DMS79 treated with DMSO at 0.1 percent for 48 hours (cell line): ENCODE data around the gene ITGB2.

Experiments used
- DNase-seq: peaks from one replicate; lab custom pipeline; 2025; lab: John Stamatoyannopoulos, UW

Gene ITGB2

GRCh38 chr21:44867999-44868700 is 52.5 kb downstream of the ITGB2 start:
- no peak for DNase-seq

- no peak for DNase-seq
Measured at GRCh38 chr21:44867464-44867863, 53.2 kb downstream of the ITGB2 start.

- no peak for DNase-seq
Measured at GRCh38 chr21:44866780-44867179, 53.9 kb downstream of the ITGB2 start.

GRCh38 chr21:44865561-44866280 is 55.0 kb downstream of the ITGB2 start:
- no peak for DNase-seq

- DNase-seq = no peak
Measured at GRCh38 chr21:44862869-44863685, 57.6 kb downstream of the ITGB2 start.

- DNase-seq = no peak
Measured at GRCh38 chr21:44858791-44859190, 61.9 kb downstream of the ITGB2 start.

GRCh38 chr21:44858291-44858690 is 62.4 kb downstream of the ITGB2 start:
- no peak for DNase-seq

- no peak for DNase-seq
Measured at GRCh38 chr21:44857127-44857892, 63.4 kb downstream of the ITGB2 start.

- no peak for DNase-seq
Measured at GRCh38 chr21:44856131-44856530, 64.6 kb downstream of the ITGB2 start.

- no peak for DNase-seq
Measured at GRCh38 chr21:44855572-44855971, 65.1 kb downstream of the ITGB2 start.

- DNase-seq = no peak
Measured at GRCh38 chr21:44854664-44855446, 65.8 kb downstream of the ITGB2 start.

GRCh38 chr21:44854391-44854663 is 66.4 kb downstream of the ITGB2 start:
- DNase-seq = no peak

GRCh38 chr21:44853601-44854390 is 66.9 kb downstream of the ITGB2 start:
- DNase-seq = no peak

GRCh38 chr21:44850905-44851657 is 69.6 kb downstream of the ITGB2 start:
- no peak for DNase-seq

- no peak for DNase-seq
Measured at GRCh38 chr21:44850208-44850800, 70.4 kb downstream of the ITGB2 start.

- no peak for DNase-seq
Measured at GRCh38 chr21:44849616-44850130, 71.0 kb downstream of the ITGB2 start.

GRCh38 chr21:44848821-44849521 is 71.7 kb downstream of the ITGB2 start:
- no peak for DNase-seq

GRCh38 chr21:44847261-44848056 is 73.2 kb downstream of the ITGB2 start:
- DNase-seq = no peak
